ENCODE results near the gene DNAJC5G.
"Not testable (repeated sequence)": the region's sequence is repeated elsewhere in the genome, so short reads cannot be mapped to it uniquely, and the experiment has no call there.

DNAJC5G gene

DNA sequence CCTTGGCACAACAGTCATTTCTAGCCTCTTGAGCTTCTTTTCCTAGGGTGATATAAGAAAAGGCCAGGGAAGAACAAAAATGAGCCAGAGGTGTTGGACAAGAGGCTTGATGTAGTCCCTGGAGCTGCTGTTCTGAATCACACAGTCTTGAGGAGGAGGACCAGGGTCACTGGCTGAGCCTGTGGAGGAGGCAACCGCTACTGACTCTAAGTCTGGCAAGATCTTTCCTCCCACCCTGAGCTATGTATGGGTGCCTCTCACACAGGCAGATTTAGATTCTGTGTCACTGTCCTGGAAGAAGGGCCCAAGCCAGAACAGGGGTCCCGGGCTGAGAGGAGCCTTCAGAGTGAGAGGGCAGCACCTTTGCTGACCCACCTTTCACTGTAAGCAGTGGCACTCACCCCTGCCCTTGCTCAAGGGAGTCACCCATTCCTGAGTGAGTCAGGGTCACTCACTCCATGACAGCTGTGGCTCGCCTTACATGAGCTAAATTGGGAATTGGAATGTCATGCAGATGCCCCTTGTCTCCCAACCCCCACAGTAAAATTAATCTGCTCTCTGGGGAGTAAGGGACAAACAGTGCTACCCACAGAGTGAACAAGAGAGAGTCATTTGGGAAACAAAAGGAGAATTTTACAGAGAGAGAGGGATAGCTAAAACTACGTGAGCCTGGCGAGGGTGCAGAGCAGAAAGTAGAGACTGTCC lies 6.8 kb downstream of the DNAJC5G start, which contains the start of gene TRIM54:
Gene TRIM54 (plus strand): TSS at position 575 of the 705 bp plus-strand sequence. CDS start 303 bp downstream, outside the sequence.
- DNase-seq (ENCODE audit: low spot score) = peak; percentile 15

DNA sequence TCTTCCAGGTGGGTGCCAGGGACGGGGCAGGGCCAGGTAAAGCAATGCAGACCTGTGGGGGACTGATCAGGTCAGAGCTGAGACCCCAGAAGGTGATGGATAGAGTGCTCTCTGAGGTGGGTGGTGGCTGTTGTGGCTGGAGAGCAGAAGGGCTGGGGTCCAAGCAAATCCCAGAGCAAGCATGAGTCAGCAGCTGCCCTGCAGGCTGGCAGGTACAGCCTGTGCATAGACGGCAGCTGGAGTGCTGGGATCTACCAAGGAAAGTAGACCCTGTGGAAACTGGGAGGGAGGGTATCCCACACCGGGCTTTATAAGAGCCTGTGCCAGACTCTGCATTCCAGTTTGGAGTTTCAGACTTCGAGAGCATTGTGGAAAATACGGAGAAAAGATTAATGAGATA lies 7.7 kb downstream of the DNAJC5G start:
- no peak for DNase-seq (ENCODE audit: low spot score)

DNA sequence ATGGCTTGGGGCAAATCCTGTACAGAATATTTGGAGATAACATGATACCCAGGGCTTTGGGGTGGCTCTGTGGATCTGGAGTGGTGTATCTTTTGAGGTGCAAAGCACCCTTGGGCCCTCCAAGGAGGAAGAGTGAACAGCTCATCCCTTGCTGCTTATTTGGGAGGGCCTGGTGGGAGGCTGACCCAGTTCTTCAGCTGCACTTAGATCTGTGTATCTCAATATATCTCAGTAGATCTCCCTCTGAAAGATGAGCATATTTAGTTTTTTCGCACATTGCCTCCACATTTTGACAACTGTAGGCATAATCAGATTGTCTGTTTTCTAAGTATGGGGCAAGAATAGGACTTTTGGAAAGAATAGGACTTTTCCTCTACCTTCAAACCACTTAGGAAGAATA lies 9.8 kb downstream of the DNAJC5G start:
- no peak for DNase-seq (ENCODE audit: low spot score)

DNA sequence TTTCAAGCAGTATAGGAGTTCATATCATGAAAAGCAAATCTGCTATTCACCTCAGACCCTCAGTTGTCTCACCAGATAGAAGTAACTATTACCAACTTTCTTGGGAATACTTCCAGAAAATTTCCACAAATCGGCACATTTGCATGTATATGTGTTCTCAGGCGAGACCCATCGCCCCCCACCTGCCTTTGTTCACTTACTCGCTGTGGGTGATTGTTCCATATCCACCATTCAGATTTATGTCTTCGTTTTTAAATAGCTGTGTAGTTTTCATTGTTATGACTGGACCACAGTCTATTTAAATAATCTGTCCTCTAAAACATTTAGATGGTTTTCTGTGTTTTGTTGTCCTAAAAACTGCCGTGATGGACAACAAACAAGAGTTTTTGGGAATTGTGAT lies 10.2 kb downstream of the DNAJC5G start:
- no peak for DNase-seq (ENCODE audit: low spot score)

DNA sequence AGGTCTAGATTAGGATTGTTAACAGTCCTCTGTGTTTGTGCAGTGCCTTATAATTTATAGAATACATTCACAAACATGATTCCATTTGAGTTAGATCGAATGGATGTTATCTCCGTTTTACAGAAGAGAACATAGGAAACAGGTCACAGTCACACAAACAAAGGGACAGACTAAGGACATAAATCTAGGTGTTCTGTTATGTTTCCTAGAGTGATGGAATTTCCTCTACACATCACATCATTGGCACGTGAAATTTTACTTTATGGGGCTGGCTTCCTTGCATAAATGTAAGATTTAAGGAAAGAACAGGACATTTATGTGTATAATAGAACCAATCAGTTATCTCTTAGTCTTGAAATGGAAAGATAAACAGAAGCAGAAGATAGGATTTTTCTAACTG lies 13.4 kb downstream of the DNAJC5G start:
- DNase-seq (ENCODE audit: low spot score) = no peak

DNA sequence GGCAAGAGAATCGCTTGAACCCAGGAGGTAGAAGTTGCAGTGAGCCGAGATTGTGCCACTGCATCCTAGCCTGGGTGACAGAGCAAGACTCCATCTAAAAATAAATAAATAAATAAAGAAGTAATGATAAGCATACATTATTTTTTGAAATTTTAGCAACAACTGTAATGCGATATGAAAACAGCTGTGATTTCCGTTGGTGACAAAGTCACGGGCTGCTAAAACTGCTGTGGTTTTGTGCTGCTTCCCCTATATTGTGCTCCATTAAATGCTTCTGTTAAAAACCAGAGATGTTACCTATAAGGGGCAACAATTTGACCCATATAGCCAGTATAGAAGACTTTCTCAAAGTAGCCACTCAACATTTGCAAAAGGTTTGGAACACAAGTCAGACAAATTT lies 15.3 kb downstream of the DNAJC5G start:
- DNase-seq (ENCODE audit: low spot score) = no peak

DNA sequence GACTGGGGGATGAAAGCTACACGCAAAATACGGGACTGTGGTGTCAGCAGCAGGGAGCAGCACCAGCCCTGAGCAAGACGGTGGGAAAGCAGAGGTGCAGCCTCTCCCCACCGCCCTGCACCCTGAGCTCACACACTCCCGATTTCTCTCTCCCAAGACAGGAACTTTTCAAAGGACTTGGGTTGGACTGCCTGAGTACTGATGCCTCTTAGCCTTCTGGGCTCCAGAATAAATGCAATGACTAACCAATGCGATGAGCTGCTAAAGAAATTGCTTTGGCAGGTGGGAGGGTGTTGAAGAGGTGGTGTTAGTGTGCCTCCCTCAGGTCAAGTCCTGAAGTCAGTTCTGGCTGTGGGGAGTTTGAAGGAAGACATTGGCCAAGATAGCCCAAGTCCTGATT lies 16.6 kb downstream of the DNAJC5G start:
- DNase-seq (ENCODE audit: low spot score) = no peak

DNA sequence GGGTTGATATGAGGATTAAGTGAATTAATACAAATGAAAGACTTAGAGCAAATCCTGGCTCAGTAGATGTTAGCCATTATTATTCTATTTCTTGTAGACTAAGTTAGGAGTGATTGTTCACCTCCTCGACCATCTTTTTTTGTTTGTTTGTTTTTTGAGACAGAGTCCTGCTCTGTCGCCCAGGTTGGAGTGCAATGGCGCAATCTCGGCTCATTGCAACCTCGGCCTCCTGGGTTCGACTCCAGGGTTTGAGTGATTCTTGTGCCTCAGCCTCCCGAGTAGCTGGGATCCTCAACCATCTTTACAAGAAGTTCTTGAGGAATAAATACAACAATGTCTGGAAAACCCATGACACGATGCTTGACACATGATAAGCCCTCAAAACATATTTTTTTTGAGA lies 19.7 kb downstream of the DNAJC5G start:
- no peak for DNase-seq (ENCODE audit: low spot score)

DNA sequence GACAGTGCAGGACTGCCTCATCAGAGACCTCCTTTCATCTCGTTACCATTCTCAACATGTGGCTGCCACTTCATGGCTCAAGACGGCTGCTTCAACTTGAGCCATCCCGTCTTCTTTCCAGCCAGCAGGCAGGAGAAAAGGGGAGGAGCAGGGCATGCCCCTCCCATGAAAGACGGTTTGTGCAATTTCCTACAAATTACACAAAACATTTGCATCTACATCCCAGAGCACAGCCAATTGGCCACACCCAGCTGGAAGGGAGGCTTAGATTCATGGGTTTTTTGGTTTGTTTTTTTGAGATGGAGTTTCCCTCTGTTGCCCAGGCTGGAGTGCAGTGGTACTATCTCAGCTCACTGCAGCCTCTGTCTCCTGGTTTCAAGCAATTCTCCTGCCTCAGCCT lies 21.2 kb downstream of the DNAJC5G start:
- DNase-seq (ENCODE audit: low spot score) = no peak

DNA sequence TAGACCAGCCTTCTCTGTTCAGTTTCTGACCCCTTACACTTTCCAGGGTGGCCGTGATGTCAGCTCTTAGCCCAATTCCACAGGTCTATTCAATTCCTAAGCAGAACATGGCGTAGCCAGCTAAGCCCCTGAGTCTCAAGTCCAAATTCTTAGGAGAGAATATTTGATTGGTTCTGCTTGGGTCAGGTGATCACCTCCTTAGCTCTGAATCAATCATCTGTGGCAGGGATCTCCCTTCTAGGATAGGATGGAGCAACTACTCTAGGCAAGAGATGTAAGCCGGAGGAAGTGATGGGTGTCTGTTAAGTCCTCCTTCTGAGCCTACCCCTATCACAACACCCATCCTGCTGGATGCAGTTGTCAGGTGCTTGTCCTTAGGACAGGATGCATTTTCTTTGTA lies 22.0 kb downstream of the DNAJC5G start:
- DNase-seq (ENCODE audit: low spot score) = no peak

DNA sequence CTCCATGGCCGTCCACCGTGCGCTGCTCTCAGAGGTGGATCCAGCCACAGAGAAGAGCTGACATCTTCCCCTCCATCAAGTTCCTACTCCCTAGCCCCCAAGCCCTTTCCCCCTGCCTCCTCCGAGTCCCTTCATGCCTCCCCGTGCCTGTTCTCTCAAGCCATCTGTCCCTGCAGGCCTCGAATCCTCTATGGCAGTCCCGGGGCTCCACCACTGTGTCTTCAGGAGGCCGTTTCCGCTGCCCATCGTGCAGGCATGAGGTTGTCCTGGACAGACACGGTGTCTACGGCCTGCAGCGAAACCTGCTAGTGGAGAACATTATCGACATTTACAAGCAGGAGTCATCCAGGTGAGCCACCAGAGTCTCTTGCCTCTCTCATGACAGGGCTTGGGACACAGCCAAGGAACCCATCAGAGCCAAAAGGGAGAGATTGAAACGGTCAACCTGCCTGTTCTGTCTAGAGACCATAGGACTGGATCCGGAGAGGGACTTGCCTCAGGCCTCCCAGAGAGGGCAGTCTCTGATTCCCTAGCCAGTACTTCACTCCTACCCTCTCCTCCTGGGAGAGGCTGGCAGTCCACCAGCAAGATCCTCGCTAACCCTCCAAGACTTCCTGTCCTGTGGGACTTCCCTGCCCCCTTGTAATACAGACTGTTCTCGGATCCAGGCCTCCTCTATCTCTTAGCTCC lies 23.3 kb downstream of the DNAJC5G start:
- DNase-seq (ENCODE audit: low spot score) = no peak

DNA sequence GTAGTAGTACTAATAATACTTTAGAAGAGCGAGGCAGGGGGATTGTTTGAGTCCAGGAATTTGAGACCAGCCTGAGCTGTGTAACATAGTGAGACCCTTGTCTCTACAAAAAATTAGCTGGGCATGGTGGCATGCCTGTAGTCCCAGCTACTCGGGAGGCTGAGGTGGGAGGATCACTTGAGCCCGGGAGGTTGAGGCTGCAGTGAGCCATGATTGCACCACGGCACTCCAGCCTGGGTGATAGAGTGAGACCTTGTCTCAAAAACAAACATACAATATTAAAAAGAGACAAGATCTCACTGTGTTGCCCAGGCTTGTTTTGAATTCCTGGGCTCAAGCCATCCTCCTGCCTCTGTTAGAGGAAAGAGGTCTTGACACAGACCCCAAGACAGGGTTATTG lies 25.4 kb downstream of the DNAJC5G start:
- DNase-seq (ENCODE audit: low spot score) = not testable (repeated sequence)

DNA sequence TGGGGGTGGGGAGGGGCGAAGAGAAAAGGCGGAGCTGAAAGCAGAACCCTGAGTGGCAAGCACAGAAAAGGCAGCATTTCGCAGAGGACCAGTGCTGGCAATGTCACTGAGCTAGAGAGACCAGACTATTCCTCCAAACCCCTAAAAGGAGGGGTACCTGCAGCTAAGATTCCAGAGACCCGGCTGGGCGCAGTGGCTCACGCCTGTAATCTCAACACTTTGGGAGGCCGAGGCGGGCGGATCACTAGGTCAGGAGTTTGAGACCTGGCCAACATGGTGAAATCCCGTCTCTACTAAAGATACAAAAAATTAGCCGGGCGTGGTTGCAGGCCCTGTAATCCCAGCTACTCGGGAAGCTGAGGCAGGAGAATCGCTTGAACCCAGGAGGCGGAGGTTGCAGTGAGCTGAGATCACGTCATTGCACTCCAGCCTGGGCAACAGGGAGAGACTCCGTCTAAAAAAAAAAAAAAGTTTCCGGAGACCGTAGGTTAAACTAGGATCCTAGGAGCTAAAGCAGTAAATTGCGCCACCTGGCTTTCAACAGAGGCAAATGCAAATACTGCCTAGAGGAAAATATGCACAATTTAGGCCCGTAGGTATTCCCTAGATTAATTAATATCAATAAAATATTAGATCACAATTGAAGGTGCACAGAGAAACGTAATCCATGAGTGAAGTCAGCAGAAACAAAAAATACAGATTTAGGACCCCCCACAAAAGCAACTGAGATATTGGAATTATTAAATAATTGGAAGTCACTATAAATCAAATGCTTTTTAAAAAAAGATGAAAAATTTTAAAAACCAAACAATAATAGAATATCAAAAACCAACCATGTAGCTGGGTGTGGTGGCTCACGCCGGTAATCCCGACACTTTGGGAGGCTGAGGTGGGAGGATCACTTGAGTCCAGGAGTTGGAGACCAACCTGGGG lies 28.1 kb downstream of the DNAJC5G start:
- peak; percentile 86 for DNase-seq (ENCODE audit: low spot score)

DNA sequence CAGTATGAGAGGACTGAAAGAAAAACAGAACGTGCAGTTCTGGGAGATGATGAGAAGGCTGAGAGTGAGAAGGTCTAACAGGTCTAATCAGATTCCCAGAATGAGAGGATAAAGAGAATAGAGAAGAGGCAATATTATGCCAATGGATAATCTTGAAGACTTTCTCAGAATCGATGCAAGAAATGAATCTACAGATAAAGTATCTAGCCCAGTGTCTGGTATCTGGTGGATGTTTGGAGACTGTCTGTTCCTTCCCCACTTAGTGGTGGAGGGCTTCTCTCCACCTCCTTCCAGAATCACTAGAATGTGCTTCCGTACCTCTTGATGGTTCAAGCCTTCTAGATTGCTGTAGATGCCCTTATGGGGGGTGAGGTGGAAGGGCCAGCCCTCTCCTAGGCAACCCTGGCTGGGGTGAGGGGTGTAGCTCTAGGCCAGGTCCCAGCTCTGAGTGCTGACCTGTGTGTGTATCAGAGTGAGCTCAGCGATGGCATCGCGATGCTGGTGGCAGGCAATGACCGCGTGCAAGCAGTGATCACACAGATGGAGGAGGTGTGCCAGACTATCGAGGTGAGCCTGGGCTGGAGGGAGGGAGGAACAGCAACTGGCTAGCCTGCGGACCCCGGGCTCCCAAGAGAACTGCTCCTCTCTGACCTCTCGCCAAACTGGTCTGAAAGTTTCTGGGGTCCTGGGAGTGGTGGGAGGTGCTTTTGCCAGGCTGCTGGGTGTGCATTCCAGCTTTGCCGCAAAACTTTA lies 29.4 kb downstream of the DNAJC5G start:
- no peak for DNase-seq (ENCODE audit: low spot score)

DNA sequence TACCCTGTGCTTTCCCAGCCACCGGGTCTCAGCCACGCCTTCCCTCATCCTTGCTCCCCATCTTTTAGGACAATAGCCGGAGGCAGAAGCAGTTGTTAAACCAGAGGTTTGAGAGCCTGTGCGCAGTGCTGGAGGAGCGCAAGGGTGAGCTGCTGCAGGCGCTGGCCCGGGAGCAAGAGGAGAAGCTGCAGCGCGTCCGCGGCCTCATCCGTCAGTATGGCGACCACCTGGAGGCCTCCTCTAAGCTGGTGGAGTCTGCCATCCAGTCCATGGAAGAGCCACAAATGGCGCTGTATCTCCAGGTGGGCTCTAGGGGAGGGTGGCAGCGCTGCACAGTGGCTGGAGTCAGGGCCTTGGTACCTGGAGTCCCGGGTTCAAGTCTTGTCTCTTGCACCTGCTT lies 30.3 kb downstream of the DNAJC5G start:
- DNase-seq (ENCODE audit: low spot score) = no peak

DNA sequence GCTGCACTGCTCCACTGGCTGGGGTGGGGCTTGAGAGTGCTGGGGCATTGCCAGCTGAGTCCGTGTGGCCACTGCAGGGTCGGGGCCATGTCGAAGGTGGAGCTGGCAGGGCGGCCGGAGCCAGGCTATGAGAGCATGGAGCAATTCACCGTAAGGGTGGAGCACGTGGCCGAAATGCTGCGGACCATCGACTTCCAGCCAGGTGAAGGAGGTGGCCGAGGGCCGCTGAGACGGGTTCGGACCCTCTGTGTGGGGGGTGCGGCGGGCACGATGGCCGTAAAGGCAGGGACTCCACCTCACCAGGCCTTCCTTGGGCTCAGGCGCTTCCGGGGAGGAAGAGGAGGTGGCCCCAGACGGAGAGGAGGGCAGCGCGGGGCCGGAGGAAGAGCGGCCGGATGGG lies 30.9 kb downstream of the DNAJC5G start:
- no peak for DNase-seq (ENCODE audit: low spot score)

DNA sequence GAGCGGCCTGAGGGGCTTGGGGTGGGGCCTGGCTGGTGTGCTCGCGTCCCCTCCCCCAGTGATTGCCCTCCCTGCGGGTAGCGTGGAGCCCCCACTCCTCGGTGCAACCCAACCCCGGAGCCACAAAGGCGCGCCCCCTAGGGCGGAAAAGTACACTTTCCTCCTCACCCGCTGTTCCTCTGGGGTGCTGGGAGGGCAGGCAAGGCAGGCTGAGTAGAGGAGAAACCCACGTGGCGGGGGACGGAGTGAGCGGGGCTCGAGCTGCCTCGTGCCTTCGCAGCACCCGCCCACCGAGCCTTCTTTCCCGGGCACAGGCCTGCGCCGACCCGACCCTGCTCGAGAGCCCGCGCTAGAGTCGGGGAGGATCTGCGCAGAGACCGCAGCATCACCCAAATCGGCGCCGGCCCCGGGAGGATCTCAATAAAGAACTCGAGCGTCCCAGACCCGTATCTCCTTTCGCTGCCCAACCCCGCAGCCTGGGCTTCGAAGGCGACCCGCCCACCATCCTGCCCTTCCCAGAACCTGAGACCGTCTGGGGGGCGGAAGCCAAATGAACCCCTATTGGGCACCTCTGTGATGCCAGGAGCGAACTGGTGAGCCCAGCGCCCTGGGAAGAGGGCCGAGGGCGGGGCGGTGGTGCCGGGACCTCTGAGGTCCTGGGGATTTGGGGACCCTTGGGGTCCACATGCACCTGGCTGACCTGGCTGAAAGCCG lies 31.5 kb downstream of the DNAJC5G start:
- DNase-seq (ENCODE audit: low spot score) = no peak

DNA sequence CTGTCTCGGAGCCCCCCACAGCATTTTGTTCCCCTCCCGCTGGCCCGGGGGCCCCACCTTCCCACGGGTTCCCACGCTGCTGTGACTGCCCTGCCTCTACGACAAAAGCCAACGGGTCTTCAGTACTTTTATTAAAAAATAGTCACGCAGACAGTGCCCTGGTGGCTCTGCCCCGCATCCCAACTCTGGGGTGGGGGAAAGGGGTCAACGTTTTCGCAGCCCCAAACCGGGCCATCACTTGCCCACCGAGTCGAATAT lies 32.0 kb downstream of the DNAJC5G start:
- DNase-seq (ENCODE audit: low spot score) = no peak

DNA sequence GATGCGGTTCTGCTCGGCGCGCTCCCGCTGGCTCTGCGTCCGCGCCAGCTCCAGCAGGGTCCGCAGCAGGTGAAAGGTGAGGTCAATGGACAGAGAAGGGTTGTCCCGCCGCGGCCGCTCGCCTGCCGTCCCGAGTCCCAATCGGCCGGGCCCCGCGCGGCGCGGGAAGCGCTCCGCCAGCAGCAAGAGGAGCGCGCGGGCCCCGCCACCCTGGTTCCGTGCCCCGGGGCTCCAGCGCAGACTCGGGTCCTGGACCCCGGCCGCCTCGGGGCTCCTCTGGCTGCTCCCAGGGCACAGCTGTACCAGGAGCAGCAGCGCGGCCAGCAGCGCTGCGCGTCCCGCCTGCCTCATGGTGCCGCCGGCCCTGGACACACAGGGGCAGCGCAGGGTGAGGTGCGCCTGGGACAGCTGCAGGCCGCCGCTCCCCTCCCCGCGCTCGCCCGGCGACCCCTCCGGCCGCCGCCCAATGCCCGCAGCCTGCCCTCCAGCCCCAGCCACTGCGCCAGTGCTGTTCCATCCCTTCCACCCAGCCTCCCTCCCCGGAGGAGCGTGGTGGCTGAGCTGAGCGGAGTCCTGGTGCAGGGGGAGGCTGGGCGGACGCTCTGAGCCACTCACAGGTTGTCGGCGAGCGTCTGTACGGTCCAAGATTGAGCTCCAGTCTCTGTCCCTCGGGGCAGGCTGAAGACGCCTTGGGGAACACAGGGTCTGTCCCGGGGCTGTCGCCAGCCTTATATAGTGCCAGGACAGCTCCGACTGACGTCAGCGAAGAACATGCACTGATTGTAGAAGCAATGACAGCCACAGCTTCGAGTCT lies 32.5 kb downstream of the DNAJC5G start:
- DNase-seq (ENCODE audit: low spot score) = no peak

DNA sequence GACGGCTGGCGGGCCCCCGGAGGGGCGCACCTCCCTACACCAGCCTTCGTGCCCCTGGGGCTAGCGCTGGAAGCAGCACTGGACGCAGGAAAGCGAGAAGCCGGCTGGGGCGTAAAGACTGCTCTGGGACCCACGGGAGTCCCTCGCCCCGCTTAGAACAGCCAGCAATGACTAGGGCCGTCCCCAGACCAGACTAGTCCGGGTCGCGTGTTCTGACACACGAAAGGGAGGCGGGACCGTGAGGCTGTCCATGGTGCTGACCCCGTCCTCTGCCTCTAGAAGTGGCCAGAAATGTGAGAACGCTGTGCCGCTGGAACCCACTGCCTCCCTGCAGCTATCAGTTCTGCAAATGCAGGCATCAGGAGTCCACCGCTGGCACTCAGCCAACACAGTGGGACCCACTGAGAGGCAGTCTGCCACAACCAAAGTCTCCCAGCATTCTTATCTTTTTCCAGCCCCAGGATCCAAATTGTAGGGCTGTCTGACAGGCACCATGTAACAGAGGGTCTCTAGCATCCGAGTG lies 33.2 kb downstream of the DNAJC5G start, which contains the start of gene UCN:
Gene UCN (minus strand): TSS at position 87 of the 523 bp plus-strand sequence. CDS start 550 bp downstream, outside the sequence.
- DNase-seq (ENCODE audit: low spot score) = no peak
